ENCODE measurements around the gene RAPGEF5.

The RAPGEF5 gene, protein sequence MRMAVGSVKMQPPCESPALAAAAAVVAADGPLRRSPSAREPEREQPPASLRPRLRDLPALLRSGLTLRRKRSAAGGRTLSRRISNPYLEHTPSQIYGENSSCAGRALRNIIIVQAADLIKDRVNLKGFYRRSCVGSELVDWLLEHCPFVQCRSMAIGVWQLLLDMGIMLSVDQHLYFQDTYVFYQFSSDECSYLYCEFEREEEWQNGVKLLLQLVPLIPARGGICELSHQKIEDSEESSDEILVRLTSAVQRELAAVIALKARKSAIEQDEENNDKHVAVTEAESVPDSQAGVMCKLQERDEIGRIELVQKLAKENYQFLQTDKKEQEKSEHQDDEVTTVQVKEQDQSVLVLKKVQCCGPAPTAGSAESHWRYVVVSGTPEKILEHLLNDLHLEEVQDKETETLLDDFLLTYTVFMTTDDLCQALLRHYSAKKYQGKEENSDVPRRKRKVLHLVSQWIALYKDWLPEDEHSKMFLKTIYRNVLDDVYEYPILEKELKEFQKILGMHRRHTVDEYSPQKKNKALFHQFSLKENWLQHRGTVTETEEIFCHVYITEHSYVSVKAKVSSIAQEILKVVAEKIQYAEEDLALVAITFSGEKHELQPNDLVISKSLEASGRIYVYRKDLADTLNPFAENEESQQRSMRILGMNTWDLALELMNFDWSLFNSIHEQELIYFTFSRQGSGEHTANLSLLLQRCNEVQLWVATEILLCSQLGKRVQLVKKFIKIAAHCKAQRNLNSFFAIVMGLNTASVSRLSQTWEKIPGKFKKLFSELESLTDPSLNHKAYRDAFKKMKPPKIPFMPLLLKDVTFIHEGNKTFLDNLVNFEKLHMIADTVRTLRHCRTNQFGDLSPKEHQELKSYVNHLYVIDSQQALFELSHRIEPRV

DNA sequence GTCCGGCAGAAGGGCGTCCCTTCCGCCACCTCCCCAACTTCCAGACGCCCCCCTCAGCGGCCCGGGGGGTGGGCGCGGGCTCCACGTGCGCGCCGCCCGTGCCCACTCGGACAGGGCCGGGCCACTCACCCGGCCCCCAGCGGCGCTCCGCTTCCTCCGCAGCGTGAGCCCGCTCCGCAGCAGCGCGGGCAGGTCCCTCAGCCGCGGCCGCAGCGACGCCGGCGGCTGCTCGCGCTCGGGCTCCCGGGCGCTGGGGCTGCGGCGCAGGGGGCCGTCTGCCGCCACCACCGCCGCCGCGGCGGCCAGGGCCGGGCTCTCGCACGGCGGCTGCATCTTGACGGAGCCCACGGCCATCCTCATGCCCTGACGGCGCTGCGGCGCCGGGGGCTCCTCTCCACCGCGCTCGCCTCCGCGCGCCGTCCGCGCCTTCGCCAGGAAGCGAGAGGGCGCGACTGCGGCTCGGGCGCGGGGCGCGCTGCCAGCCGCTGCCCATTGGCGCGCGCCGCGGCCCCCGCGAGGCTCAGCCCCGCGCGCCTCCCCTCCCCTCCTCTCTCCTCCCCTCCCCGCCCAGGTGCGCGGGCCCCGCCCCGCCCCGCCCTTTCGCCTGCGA lies at the start of gene RAPGEF5:
RAPGEF5 (minus strand) TSS at position 454 of the 610 bp plus-strand sequence; CDS start at position 360, 94 bp downstream.
- FAIRE-seq (no peak), DNase-seq (ENCODE audit: insufficient read length, low spot score) (peak; percentile 6)

DNA sequence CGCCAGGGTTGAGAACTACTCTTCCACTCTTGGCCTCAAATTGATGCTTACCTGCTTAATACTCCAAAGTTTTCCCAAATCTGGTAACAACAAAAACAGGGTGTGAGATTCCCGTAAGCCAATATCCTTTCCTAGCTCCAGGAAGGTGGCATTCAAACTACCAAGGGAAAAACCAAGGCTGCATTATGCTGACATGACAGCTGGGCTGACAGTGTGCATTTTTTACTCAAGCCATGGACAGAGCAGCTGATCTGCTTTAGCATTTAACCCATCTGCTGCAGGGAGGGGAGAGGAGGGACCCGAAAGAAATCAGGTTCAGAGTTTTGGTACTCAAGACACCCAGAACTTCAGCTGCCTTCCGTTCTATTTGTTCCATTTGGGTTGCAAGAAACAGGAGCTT lies 49.8 kb upstream of the RAPGEF5 start:
- FAIRE-seq (no peak), DNase-seq (ENCODE audit: insufficient read length, low spot score) (no peak)

DNA sequence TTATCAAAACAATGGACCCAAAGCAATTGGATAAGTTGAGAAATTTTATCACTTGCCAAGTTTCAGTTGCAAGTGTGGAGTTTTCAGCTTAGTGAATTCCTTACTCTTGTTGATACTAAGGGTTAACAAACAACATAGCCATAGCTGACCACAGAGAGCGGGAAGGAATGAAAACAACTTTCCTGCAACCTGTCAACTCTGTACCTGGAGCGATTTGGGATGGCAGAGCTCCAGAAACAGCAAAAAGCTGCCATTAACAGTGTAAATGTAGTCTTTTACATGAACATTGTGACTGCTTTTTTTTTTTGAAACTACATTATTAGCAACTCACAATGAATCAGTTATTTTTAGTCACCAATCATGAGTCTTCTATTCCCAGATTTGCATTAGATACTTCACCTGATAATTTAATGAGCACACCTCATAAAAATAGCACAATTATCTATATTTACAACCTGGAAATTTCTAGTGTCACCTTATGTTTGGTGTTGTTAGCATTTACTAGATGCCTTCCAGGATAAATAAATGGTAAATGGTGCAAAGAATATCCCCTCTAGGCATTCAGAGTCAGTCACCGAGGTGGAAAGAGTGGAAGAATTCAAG lies 47.6 kb upstream of the RAPGEF5 start:
- DNase-seq (ENCODE audit: insufficient read length, low spot score) (no peak), FAIRE-seq (no peak)

DNA sequence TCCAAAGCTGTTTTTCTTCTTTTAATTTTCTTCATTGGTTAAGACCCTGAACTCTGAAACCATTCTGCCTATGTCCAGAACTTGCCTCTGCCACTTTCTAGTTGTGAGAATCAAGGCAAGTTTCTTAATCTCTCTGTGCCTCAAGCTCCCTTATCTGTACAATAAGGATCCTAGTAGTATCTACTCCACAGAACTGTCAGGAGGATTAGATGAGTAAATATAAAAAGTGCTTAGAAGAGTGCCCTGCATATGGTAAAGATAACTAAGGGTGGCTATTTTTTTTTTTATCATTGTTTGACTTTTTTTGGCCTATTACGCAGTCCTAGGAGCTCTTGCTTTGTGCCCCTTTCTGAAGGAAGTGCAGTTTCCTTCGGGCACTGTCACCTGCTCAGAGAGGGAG lies 46.4 kb upstream of the RAPGEF5 start:
- FAIRE-seq, result no peak
- DNase-seq (ENCODE audit: insufficient read length, low spot score), result no peak

DNA sequence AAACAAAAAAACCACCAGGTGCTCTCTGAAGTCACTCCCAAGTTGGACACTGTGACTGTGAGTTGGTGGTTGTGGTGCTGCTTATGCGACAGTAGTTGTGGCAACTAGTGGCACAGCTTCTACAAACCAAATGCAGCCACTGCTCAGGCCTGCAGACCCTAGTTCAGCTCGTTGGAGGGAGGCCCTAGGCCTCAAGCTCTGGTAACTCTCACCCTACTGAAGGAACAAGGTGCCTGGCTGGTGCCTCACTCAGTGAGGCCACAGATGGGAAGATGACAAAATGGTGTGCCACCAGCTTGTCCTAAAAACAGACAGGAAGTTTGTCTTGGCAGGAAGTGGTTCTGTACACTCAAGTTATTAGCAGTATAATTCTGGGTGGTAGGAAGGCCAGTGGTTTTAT lies 45.3 kb upstream of the RAPGEF5 start:
- DNase-seq (ENCODE audit: insufficient read length, low spot score), result no peak
- FAIRE-seq, result no peak

DNA sequence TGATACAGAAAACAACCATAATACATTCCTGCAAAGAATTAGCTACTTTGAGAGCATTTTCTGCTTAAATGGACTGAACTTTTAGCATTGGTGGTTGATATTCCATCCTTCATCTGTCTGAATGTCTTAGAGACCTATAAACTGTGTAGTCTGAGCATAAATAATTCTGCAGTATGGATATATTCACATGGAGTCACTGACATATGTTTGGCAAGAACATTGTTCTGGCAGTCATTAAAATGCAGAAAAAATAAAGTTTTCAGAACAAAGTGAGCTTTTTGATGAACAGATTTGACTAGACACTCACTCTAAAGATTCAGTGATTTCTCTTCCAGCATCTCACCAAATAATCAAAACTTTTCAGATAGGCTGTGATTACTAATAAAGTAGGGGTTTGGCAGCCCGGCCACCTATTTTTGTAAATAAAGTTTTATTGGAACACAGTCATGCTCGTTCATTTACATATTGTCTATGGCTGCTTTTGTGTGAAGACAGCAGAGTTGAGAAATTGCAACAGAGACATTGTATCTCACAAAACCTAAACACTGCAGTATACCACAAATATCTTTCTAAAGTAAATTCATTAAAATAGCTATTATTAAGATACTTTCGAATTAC lies 44.1 kb upstream of the RAPGEF5 start:
- FAIRE-seq, result no peak

DNA sequence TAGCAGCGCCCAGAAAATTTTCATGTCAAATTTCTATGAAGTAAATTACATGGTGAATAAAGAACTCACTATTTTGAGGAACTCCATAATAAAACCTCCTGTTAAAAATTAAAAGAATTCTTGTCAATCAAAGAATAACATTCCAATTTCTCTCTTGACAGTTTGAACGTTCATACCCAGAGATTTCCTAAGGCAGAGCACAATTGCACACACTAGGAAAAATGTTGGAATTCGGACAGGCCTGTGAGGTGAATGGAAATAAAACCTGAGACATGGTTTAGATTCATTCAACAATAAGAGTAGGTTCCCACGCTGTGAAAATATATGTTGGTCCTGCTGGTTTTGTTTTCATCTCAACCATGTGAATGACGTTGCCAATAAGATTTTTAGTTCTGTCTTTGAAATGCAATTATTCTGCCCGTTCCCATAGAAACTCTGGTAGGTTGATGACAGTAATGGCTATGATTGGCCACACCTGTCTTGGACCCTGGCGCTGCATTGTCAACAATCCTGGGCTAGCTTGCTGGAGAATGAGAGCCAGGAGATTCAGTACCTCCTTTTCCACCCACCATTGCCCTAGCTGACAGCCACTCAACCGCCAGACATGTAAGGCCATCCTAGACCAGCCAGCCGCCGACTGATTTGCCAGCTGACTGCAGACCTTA lies 43.3 kb upstream of the RAPGEF5 start:
- DNase-seq (ENCODE audit: insufficient read length, low spot score), result no peak
- no peak for FAIRE-seq

More for the DNA sequence above, 44.1 kb upstream of the RAPGEF5 start:
- DNase-seq (ENCODE audit: insufficient read length, low spot score), result no peak

DNA sequence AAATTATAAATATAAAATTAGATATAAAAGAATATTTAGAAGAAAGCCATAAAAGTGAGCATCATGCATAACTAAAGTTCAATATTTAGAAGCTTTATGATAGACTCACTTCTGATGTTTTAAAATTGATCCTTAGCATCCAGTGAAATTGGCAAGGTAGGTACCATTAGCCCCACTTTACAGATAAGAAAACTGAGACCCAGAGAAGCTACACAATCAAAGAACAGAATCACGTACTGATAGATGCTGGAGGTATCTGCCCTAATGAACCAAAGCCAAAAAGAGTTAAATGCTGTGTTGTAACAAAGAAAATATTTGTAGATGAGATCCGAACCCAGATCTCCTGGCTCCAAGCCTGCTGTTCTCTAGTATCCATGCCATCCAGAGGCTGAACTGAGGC lies 42.6 kb upstream of the RAPGEF5 start:
- FAIRE-seq (no peak), DNase-seq (ENCODE audit: insufficient read length, low spot score) (no peak)

DNA sequence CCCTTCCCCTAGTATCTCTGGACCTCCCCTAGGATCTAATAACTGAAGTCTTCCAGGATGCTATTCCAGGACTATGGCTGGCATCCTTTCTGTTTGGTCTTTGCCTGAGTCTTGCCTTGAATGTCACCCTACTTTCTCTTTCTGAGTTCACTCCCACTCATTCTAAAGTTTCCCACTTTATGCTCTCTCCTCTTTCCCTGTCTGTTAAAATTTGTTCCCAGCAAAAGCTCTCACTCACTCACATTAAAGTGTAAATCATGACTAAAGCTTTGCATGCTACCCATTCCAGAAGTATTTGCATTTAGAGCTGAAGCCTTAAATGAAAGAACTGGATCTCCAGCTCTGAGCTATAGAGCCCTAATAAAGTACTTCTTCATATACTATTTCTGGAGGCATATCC lies 42.1 kb upstream of the RAPGEF5 start:
- FAIRE-seq (no peak), DNase-seq (ENCODE audit: insufficient read length, low spot score) (no peak)

DNA sequence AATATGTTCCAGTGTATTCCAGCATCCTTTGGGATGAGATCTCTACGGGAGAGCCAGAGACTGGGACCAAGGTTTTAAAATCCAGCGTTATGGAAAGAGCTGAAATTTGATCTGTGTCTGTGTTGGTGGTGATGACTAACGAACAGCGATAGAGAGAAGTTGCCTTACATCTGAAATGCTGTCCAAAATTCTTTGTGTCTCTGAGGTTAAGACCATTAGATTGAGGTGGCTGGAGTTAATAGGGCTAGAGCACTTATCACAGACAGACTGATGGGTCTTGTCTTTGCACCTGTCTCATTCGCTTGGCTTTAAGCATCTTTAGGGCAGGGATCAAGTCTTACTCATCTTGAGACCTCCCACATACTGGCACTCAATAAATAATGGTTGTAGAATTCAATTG lies 41.0 kb upstream of the RAPGEF5 start:
- no peak for DNase-seq (ENCODE audit: insufficient read length, low spot score)

DNA sequence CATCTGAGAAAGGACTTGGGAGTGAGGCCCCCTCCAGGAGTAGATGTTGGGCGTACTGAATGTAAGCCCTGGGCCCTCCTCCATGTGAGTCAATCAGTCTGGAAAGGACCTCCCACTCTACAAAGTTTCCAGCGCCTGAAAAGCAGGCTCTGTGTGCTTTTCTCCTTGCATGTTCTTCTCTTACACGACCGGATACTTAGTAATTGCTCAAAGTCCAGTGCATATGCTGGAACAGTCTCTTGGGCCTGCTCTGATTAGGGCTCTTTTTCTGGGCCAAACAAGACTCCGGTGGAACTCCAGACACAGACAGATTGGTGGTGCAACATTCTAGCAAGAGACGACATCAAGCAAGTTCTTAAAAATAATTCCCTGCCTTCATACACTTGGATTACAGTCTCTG lies 38.3 kb upstream of the RAPGEF5 start:
- FAIRE-seq, result no peak
- no peak for DNase-seq (ENCODE audit: insufficient read length, low spot score)

More for the DNA sequence above, 41.0 kb upstream of the RAPGEF5 start:
- FAIRE-seq, result no peak

DNA sequence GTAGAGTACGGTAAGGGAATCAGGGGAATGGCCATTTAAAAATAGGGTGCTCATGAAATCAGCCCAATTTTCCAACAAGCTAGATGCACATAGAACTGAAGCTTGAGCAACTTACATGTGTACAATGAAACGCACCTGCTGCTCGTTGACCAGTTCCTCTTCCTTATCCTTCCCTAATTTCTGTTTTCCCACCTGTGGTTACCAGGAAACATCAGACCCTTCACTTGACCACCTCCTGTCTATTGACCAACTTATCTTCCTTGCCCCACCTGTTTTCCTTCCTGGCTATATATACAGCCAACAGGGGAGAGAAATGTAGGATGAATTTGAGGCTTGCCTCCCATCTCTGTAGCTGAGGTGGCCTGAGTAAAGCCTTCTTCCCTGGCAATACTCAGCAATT lies 37.8 kb upstream of the RAPGEF5 start:
- FAIRE-seq (no peak), DNase-seq (ENCODE audit: insufficient read length, low spot score) (no peak)

DNA sequence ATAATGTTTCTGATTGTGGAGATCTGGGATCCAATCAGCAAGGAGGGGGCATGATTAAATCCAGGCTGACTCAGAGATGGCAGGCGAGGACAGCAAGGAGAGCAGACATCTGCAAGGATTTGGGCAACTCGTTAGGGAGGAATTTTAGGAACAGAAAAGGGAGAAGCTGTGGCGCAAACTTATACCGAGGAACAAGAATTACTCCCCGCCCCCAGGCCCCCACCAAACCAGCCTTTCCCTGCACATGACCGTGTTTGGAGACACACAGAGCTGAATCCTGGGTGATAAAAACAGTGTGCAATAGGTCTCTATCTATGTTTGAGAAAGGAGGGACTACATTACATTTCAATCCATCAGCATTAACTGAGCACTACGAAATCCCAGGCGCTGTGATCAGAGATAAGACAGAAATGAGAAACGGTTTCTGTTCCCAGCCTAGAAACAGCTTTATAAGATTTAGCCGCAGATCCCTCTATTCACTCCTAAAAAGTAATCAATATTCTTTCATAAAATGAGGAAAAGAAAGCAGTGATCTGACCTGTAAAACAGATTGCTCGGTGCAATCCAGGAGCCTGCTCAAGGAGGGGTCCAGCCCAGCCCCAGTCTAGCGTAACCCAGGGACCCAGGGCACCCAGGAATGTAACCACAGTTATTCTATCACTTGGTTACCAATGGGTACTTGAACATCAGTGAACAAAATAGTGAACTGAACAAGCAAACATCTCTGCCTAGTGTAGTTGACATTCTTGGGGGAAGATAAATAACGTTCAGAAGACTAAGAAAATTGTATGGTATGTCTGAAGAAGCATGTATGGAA lies 37.2 kb upstream of the RAPGEF5 start:
- FAIRE-seq (no peak), DNase-seq (ENCODE audit: insufficient read length, low spot score) (no peak)

DNA sequence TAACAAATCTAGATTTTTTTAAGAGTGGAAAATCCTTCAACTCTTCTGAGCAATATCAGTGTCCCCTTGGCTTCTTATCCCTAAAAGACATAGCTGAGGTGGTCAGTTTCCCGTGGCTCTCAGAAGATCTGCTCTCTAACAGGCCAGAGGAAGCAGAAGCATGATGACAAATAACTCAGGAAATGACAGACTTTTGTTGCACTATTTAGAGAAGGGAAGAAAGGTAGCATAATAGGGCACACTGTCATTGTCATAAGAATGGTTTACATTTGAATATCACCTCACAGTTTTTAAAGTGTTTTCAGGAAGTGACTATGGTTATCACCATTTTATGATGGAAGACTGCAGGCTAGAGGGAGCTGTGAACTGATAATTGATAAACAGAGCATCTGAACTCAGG lies 33.6 kb upstream of the RAPGEF5 start:
- no peak for FAIRE-seq
- DNase-seq (ENCODE audit: insufficient read length, low spot score), result no peak

DNA sequence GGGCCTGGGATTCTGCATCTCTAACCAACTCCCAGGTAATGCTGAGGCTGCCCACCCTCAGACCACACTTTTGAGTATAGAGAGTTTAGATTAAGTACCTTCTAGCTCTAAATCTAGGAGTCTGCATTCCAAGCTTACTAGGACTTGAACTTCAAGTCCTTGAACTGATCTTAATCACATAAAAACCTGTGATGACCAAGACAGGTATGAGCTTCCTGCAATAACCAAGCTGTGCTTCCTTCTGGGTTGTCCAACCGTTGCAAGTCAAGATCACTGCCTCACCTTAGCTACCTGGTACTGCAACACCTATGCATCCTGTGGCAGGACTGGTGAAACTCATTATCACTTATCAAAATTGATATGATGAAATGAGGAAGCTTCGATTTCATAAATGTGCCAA lies 32.9 kb upstream of the RAPGEF5 start:
- FAIRE-seq (no peak), DNase-seq (ENCODE audit: insufficient read length, low spot score) (no peak)

DNA sequence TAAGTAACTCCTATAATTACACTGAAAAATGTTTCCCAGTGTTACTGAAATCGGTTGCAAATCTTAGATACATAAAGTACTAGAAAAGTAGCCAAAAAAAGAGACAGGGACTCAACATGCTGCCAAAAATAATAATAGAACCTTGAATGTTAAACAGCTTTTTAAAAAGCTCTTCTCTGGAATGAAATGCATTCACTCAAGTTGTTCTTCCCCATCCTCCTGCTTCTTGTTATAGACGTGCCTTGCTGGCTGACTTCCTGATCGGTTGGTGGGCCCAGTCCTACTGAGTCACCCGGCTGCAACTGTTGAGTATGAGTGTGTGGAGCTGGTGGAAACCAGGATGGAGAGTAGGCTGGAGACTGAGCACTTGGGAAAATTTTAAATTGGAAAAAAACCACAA lies 30.6 kb upstream of the RAPGEF5 start:
- DNase-seq (ENCODE audit: insufficient read length, low spot score), result no peak
- no peak for FAIRE-seq

DNA sequence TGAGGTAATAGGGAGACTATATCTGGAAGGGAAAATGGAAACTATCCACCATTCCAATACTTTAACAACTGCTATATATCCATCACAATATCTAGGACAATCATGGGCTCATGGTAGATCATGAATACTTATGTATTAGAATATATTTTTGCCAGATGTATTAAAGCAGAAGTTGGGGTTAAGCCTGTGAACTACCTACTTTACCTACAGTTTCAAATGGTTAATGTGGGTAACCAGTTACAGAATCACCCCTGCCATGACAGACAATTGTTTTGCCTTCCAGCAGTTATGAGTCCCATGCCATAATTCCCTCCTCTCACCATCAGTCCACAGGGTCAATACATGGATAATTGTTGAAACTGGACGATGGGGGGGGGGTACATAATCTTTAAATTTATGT lies 29.9 kb upstream of the RAPGEF5 start:
- FAIRE-seq (no peak), DNase-seq (ENCODE audit: insufficient read length, low spot score) (no peak)

DNA sequence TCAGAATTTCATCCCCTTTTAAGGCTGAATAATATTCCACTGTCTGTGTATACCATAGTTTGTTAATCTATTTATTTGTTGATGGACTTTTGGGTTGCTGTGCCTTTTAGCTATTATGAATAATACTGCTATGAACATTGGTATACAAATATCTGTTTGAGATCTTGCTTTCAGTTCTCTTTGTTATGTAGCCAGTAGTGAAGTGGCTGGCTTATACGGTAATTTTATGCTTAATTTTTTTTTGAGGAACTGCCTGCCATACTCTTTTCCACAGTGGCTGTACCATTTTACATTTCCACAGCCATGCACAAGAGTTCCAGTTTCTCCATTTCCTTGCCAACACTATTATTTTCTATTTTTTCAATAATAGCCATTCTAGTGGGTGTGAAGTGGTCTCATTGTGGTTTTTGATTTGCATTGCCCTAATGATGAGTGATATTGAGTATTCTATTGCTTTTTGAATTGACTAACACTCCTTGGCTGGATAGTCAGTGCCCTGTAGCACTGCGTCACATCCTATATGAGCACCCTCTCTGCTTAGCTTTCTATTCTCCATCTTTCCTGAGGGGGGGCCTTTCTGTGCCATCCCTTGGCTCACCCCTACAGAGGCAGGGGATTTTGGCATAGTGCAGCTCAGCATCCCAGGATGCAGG lies 29.4 kb upstream of the RAPGEF5 start:
- DNase-seq (ENCODE audit: insufficient read length, low spot score), result no peak
- FAIRE-seq, result no peak

DNA sequence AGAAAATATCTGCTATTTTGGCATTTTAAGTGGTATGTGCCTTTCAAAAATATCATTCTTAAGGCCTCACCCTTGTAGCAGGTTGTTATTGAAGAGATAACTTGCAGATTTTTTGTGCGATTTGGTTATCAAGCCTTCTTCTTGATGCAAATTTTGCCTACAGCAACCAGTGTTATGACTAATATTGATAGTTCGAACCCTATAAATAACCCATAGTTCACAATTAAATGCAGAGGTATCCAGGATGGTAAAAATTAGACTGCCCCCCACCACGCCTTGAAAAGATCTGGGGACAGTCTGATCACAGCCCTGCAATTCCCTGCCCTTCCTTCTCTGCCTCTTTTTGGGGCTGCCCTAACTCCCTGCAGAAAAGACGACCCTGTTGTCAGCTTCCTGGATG lies 28.4 kb upstream of the RAPGEF5 start:
- FAIRE-seq, result no peak

More for the DNA sequence above, 28.4 kb upstream of the RAPGEF5 start:
- no peak for DNase-seq (ENCODE audit: insufficient read length, low spot score)
